Coronary artery (tissue), 2 donors: ENCODE data around the gene CCDC136.

Source experiments
- DNase-seq: peaks from one replicate; pipeline ENCODE4 v3.0.0-alpha.2; 2017; ENCODE audit warnings: low spot score
- H3K27ac ChIP-seq, 2 donors: fragments of 200-600 bp; sonication (generic); one replicate each; pipeline ENCODE4 v1.5.1; 2016 to 2019
- H3K4me3 ChIP-seq: fragments of 200-600 bp; sonication (generic); 2 replicates; pipeline ENCODE4 v1.5.1; 2016; ENCODE audit warnings: mild to moderate bottlenecking, moderate library complexity
- CTCF ChIP-seq: fragments of 200-600 bp; sonication (generic); IDR thresholded peaks from one replicate; pipeline ENCODE4 v1.5.1; 2019; ENCODE audit warnings: antibody characterized with exemption

Gene CCDC136

GRCh38 chr7:128827248-128827958 is 35.6 kb downstream of the CCDC136 start:
- H3K27ac ChIP-seq, result peak overlapping the region; percentile 66 to 86
- TF ChIP-seq CTCF, result no peak
- no peak for DNase-seq
- H3K4me3 ChIP-seq, result no peak overlapping the region

- no peak overlapping the region for H3K4me3 ChIP-seq
- DNase-seq, result no peak
- TF ChIP-seq CTCF, result no peak
- H3K27ac ChIP-seq, result peak overlapping the region; percentile 66 to 86
These were observed 36.4 kb downstream of the CCDC136 start for GRCh38 chr7:128827971-128828711.

GRCh38 chr7:128829391-128830166 is 37.8 kb downstream of the CCDC136 start:
- Histone ChIP-seq H3K27ac (peak overlapping the region; percentile 90 to 94), H3K4me3 (peak overlapping the region; percentile 82)
- no peak for TF ChIP-seq CTCF
- DNase-seq, result no peak

- H3K27ac ChIP-seq, result peak within 1 kb of the TSS; percentile 90 to 94
- peak; percentile 85 for DNase-seq
- no peak for TF ChIP-seq CTCF
- peak within 1 kb of the TSS; percentile 82 for H3K4me3 ChIP-seq
These were observed 38.7 kb downstream of the CCDC136 start, which contains the start of gene FLNC for GRCh38 chr7:128830231-128831177. Gene FLNC (plus strand): TSS chr7:128830406. CDS start chr7:128830638, 232 bp downstream.

DNA sequence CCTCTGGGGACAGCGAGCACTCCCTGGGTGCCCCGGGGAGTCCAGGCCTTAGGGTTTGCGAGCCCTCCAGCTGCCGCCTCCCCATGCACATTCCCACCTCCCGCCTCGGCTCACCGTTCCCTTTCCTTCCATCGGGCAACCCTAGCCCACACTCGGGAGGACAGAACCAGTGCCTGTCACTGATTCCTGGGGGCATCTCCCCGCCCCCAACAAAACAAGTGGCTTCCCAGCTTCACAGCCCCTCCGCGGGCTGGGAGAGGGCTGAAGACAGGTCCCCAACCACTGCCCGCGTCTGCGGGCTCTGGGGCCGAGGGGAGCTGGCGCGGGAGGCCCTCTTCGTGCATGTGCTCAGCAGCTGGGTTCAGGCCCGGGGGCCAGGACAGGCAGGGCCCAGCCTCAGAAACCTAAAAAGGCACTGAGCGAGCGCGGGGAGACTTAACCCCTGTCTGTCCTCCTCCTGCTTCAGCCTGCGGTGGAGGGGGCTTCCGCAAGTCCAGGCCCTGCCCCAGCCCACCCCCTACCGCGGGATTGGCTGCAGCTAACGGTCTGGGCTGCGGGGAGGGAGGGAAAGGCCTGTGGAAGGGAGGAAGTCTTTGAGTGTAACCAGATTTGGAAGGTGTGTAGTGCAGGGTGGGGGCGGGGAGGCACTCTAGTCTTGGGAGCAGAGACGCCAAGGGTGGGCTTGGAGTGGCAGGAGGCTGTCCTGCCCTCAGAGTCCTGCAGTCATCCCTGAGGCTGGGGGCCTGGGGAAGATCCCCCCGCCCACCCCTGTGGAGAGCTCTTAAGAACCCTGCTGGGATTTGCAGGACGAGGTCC is 39.6 kb downstream of the CCDC136 start:
- DNase-seq, result no peak
- peak overlapping the region; percentile 82 for H3K4me3 ChIP-seq
- no peak for TF ChIP-seq CTCF
- peak overlapping the region; percentile 90 to 94 for H3K27ac ChIP-seq
